ENCODE results near the gene SLC49A4.

SLC49A4 gene

DNA sequence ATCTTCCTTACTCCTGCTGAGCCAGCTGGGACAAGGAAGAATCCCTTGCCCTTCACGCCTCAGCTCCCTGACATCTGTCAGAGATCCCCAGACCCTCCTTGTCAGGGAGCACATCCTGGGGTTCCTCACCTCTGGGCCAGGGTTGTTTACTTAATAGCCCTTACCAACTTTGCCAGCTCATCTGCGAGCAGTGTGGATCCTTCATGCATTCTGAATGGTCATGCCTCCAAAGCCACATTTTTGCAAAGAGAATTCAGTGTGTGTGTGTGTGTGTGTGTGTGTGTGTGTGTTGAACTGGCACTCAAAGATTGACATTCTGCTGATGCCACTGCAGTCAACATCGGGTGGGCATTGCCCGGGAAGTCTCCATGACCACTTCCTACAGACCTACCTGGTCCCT lies 112.6 kb downstream of the SLC49A4 start:
- no peak overlapping the region for H3K9ac ChIP-seq (ENCODE audit: low read length in 2 of 2)
- H3K27ac ChIP-seq (ENCODE audit: low read length) = no peak overlapping the region
- peaks cover 11 to 14% of the 10 kb centered on the region in 2 donors for H3K27me3 ChIP-seq (ENCODE audit: control insufficient read depth in 1 of 2, insufficient read depth in 2 of 2, low read length in 2 of 2)
- H3K36me3 ChIP-seq (ENCODE audit: control insufficient read depth in 2 of 2, insufficient read depth in 2 of 2, low read length in 2 of 2) = peaks cover 0 to 2% of the 10 kb centered on the region in 2 donors
- no peaks in the 10 kb centered on the region for H3K9me3 ChIP-seq (ENCODE audit: control insufficient read depth in 2 of 2, low read length in 2 of 2)
- H3K4me3 ChIP-seq (ENCODE audit: low read length in 2 of 2) = no peak overlapping the region
- no peaks in the 10 kb centered on the region for H3K4me1 ChIP-seq (ENCODE audit: control insufficient read depth, insufficient read depth, low read length)

DNA sequence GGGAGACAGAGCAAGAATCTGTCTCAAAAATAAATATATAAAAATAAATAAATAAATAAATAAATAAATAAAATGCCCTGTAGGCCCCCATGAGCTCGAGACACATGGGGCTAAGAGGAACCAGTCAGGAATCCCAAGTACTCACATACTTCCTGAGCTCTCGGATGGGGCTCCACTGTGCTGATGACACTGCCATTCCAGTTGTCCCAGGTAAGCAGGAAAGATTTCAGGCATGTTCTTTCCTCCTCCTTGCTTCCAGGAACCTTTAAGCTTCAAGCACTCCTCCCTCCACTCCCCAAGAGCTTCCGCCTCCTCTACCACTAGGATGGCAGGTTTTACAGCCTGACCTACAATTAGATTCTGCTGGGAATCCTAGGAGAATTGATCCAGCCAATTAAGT lies 113.4 kb downstream of the SLC49A4 start:
- Histone ChIP-seq H3K4me1 (ENCODE audit: control insufficient read depth, insufficient read depth, low read length) (peaks cover 2% of the 10 kb centered on the region), H3K9ac (ENCODE audit: low read length in 2 of 2) (no peak overlapping the region), H3K27me3 (ENCODE audit: control insufficient read depth in 1 of 2, insufficient read depth in 2 of 2, low read length in 2 of 2) (peaks cover 18% of the 10 kb centered on the region in 2 donors), H3K4me3 (ENCODE audit: low read length in 2 of 2) (no peak overlapping the region), H3K9me3 (ENCODE audit: control insufficient read depth in 2 of 2, low read length in 2 of 2) (no peaks in the 10 kb centered on the region), H3K27ac (ENCODE audit: low read length) (no peak overlapping the region), H3K36me3 (ENCODE audit: control insufficient read depth in 2 of 2, insufficient read depth in 2 of 2, low read length in 2 of 2) (peaks cover 0 to 2% of the 10 kb centered on the region in 2 donors)

GRCh38 chr3:122911901-122912300 lies 117.0 kb downstream of the SLC49A4 start:
- H3K4me3 ChIP-seq (ENCODE audit: low read length in 2 of 2) = no peak overlapping the region
- no peak overlapping the region for H3K9ac ChIP-seq (ENCODE audit: low read length in 2 of 2)
- H3K4me1 ChIP-seq (ENCODE audit: control insufficient read depth, insufficient read depth, low read length) = peaks cover 2% of the 10 kb centered on the region
- H3K9me3 ChIP-seq (ENCODE audit: control insufficient read depth in 2 of 2, low read length in 2 of 2) = no peaks in the 10 kb centered on the region
- H3K36me3 ChIP-seq (ENCODE audit: control insufficient read depth in 2 of 2, insufficient read depth in 2 of 2, low read length in 2 of 2) = peaks cover 0 to 2% of the 10 kb centered on the region in 2 donors
- peaks cover 22 to 25% of the 10 kb centered on the region in 2 donors for H3K27me3 ChIP-seq (ENCODE audit: control insufficient read depth in 1 of 2, insufficient read depth in 2 of 2, low read length in 2 of 2)
- no peak overlapping the region for H3K27ac ChIP-seq (ENCODE audit: low read length)

GRCh38 chr3:122912772-122913538 lies 118.1 kb downstream of the SLC49A4 start:
- peaks cover 22 to 25% of the 10 kb centered on the region in 2 donors for H3K27me3 ChIP-seq (ENCODE audit: control insufficient read depth in 1 of 2, insufficient read depth in 2 of 2, low read length in 2 of 2)
- no peak overlapping the region for H3K4me3 ChIP-seq (ENCODE audit: low read length in 2 of 2)
- H3K27ac ChIP-seq (ENCODE audit: low read length) = no peak overlapping the region

GRCh38 chr3:122913539-122914100 lies 118.8 kb downstream of the SLC49A4 start:
- Histone ChIP-seq H3K27me3 (ENCODE audit: control insufficient read depth in 1 of 2, insufficient read depth in 2 of 2, low read length in 2 of 2) (peaks cover 22 to 25% of the 10 kb centered on the region in 2 donors), H3K27ac (ENCODE audit: low read length) (no peak overlapping the region), H3K9me3 (ENCODE audit: control insufficient read depth in 2 of 2, low read length in 2 of 2) (no peaks in the 10 kb centered on the region), H3K36me3 (ENCODE audit: control insufficient read depth in 2 of 2, insufficient read depth in 2 of 2, low read length in 2 of 2) (peaks cover 0 to 2% of the 10 kb centered on the region in 2 donors), H3K9ac (ENCODE audit: low read length in 2 of 2) (no peak overlapping the region), H3K4me1 (ENCODE audit: control insufficient read depth, insufficient read depth, low read length) (peaks cover 2% of the 10 kb centered on the region), H3K4me3 (ENCODE audit: low read length in 2 of 2) (no peak overlapping the region)

More at GRCh38 chr3:122912772-122913538, 118.1 kb downstream of the SLC49A4 start:
- Histone ChIP-seq H3K9ac (ENCODE audit: low read length in 2 of 2) (no peak overlapping the region), H3K4me1 (ENCODE audit: control insufficient read depth, insufficient read depth, low read length) (peaks cover 2% of the 10 kb centered on the region), H3K9me3 (ENCODE audit: control insufficient read depth in 2 of 2, low read length in 2 of 2) (no peaks in the 10 kb centered on the region), H3K36me3 (ENCODE audit: control insufficient read depth in 2 of 2, insufficient read depth in 2 of 2, low read length in 2 of 2) (peaks cover 0 to 2% of the 10 kb centered on the region in 2 donors)

DNA sequence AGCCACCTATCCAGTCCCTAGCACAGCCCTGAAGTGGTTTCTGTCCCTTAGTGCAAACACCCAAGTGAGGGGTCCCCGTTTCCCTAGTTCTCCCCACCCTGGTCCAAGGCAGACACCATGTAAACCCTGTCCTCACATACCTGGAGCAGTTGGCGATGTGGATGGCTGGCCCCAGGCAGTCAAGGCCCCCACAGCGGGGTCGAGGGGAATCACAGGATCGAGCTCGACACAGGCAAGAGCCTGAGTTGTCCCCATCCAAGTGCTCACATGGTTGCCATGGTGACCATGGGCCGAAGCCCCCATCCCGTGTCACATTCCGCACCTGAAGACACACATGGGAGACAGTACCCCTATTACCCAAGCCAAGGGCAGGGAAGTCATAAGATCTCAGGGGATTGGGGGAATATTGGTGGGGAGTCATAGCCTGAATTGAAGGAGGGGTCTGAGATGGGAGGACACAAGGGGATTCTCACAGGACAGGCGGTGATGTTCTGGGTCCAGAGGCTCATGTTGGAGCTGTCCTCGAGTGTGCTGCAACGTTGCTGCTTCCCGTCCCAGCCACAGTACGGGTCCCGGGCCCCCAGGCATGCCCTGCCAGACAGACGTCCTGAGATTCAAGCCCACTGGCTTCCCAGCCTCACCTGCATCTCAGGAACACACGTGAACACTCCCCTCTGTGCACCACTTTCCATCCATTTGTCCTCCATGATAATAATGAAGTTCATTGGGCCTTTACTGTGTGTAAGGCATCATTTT lies 120.6 kb downstream of the SLC49A4 start:
- Histone ChIP-seq H3K27me3 (ENCODE audit: control insufficient read depth in 1 of 2, insufficient read depth in 2 of 2, low read length in 2 of 2) (peaks cover 22 to 25% of the 10 kb centered on the region in 2 donors), H3K4me1 (ENCODE audit: control insufficient read depth, insufficient read depth, low read length) (peaks cover 2% of the 10 kb centered on the region)

GRCh38 chr3:122916084-122916483 lies 121.2 kb downstream of the SLC49A4 start:
- Histone ChIP-seq H3K27ac (ENCODE audit: low read length) (no peak overlapping the region), H3K9me3 (ENCODE audit: control insufficient read depth in 2 of 2, low read length in 2 of 2) (no peaks in the 10 kb centered on the region), H3K36me3 (ENCODE audit: control insufficient read depth in 2 of 2, insufficient read depth in 2 of 2, low read length in 2 of 2) (no peaks in the 10 kb centered on the region), H3K9ac (ENCODE audit: low read length in 2 of 2) (no peak overlapping the region), H3K27me3 (ENCODE audit: control insufficient read depth in 1 of 2, insufficient read depth in 2 of 2, low read length in 2 of 2) (peaks cover 18 to 24% of the 10 kb centered on the region in 2 donors), H3K4me3 (ENCODE audit: low read length in 2 of 2) (no peak overlapping the region), H3K4me1 (ENCODE audit: control insufficient read depth, insufficient read depth, low read length) (peaks cover 2% of the 10 kb centered on the region)

More for the DNA sequence above, 120.6 kb downstream of the SLC49A4 start:
- H3K9me3 ChIP-seq (ENCODE audit: control insufficient read depth in 2 of 2, low read length in 2 of 2) = no peaks in the 10 kb centered on the region
- no peak overlapping the region for H3K4me3 ChIP-seq (ENCODE audit: low read length in 2 of 2)
- H3K36me3 ChIP-seq (ENCODE audit: control insufficient read depth in 2 of 2, insufficient read depth in 2 of 2, low read length in 2 of 2) = no peaks in the 10 kb centered on the region
- H3K27ac ChIP-seq (ENCODE audit: low read length) = no peak overlapping the region
- no peak overlapping the region for H3K9ac ChIP-seq (ENCODE audit: low read length in 2 of 2)

DNA sequence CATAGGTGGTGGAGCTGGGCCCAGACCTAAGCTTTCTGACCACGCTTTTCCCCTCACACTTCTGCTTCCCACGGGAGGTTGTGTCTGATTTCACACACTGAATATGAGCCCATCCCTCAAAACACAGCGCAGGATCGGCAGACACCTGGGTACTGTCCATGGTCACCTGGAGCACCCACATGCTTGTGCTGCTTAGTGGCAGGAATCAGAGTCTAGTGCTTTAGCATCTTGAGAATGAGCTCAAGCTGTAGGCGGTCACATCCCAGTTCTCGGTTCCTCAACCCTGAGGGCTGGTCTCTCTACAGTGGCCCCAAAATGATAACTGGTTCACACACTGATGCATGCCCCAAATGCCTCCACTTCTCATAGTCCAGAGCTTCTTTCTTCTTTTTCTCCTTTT lies 121.7 kb downstream of the SLC49A4 start:
- no peak overlapping the region for H3K4me3 ChIP-seq (ENCODE audit: low read length in 2 of 2)
- H3K4me1 ChIP-seq (ENCODE audit: control insufficient read depth, insufficient read depth, low read length) = peaks cover 2% of the 10 kb centered on the region
- H3K36me3 ChIP-seq (ENCODE audit: control insufficient read depth in 2 of 2, insufficient read depth in 2 of 2, low read length in 2 of 2) = no peaks in the 10 kb centered on the region
- H3K27me3 ChIP-seq (ENCODE audit: control insufficient read depth in 1 of 2, insufficient read depth in 2 of 2, low read length in 2 of 2) = peaks cover 22 to 24% of the 10 kb centered on the region in 2 donors
- no peaks in the 10 kb centered on the region for H3K9me3 ChIP-seq (ENCODE audit: control insufficient read depth in 2 of 2, low read length in 2 of 2)
- no peak overlapping the region for H3K9ac ChIP-seq (ENCODE audit: low read length in 2 of 2)
- no peak overlapping the region for H3K27ac ChIP-seq (ENCODE audit: low read length)

GRCh38 chr3:122917412-122917811 lies 122.5 kb downstream of the SLC49A4 start:
- H3K4me1 ChIP-seq (ENCODE audit: control insufficient read depth, insufficient read depth, low read length) = peaks cover 6% of the 10 kb centered on the region
- H3K9ac ChIP-seq (ENCODE audit: low read length in 2 of 2) = no peak overlapping the region
- H3K27ac ChIP-seq (ENCODE audit: low read length) = no peak overlapping the region
- H3K36me3 ChIP-seq (ENCODE audit: control insufficient read depth in 2 of 2, insufficient read depth in 2 of 2, low read length in 2 of 2) = no peaks in the 10 kb centered on the region
- peaks cover 22 to 25% of the 10 kb centered on the region in 2 donors for H3K27me3 ChIP-seq (ENCODE audit: control insufficient read depth in 1 of 2, insufficient read depth in 2 of 2, low read length in 2 of 2)
- no peaks in the 10 kb centered on the region for H3K9me3 ChIP-seq (ENCODE audit: control insufficient read depth in 2 of 2, low read length in 2 of 2)
- H3K4me3 ChIP-seq (ENCODE audit: low read length in 2 of 2) = no peak overlapping the region

DNA sequence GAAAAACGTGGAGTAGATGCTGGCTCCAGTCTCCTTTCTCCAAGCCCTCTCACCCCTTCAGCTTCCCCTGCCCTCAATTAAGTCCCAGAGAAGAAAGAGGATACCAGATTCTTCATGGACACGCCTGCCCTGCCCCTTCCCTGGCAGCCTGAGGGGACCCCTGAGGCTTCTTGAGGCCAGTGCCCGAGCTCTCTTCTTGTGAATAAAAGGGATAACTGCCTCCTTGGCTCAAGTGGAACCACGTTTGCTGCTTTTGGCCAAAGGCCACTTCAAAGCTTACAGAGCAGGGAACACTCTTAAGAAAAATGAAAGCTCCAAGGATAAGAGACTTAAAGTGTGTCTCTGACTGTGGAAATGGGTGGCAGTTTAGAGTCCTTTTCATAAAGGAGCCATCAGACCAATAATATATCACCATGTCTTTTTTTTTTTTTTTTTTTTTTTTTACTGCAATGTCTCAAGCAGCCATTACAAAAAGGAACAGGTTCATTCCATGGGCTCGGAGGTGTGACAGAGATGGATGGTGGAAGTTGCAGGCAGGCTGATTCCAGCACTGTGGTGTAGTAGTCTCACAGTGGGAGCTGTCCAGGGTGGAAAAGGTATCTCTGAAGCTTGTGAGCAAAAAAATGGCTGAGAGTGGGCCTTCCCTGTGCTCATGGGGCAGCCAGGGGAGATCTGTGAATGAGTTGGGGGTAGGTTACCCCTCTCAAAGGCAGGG lies 123.9 kb downstream of the SLC49A4 start:
- Histone ChIP-seq H3K27me3 (ENCODE audit: control insufficient read depth in 1 of 2, insufficient read depth in 2 of 2, low read length in 2 of 2) (peaks cover 25 to 28% of the 10 kb centered on the region in 2 donors), H3K27ac (ENCODE audit: low read length) (no peak overlapping the region), H3K9me3 (ENCODE audit: control insufficient read depth in 2 of 2, low read length in 2 of 2) (no peaks in the 10 kb centered on the region), H3K36me3 (ENCODE audit: control insufficient read depth in 2 of 2, insufficient read depth in 2 of 2, low read length in 2 of 2) (no peaks in the 10 kb centered on the region), H3K4me1 (ENCODE audit: control insufficient read depth, insufficient read depth, low read length) (peaks cover 4% of the 10 kb centered on the region), H3K4me3 (ENCODE audit: low read length in 2 of 2) (no peak overlapping the region), H3K9ac (ENCODE audit: low read length in 2 of 2) (no peak overlapping the region)
